B cell (primary cell): ENCODE results near the gene NEUROD2. TPM values are rescaled to one million over a fixed set of nuclear protein-coding genes. Genes with fewer than 3 reads are reported as not detected.

Experiments
- ATAC-seq: fragments of 200-7000 bp; cut with Tn5 transposase; one replicate; pipeline ENCODE4 v1.10.0; 2021; ENCODE audit warnings: low read depth, mild to moderate bottlenecking, moderate number of reproducible peaks, moderate library complexity
- CTCF ChIA-PET: fragments of 350-600 bp; sonication (Branson Sonifier 250); formaldehyde crosslinking; loops from one replicate; lab custom pipeline; 2021; ENCODE audit warnings: antibody characterized with exemption, inconsistent platforms; lab: Charles Lee
- POLR2A ChIA-PET: fragments of 350-600 bp; sonication (Branson Sonifier 250); formaldehyde crosslinking; loops from one replicate; lab custom pipeline; 2021; ENCODE audit warnings: antibody characterized with exemption; lab: Charles Lee
- DNase-seq: peaks from one replicate; pipeline ENCODE4 v3.0.0; 2013
- H2AFZ ChIP-seq: 2 replicates; pipeline ENCODE4 v1.6.1; 2012; ENCODE audit warnings: mild to moderate bottlenecking, low read depth, low read length; ENCODE audit not compliant: insufficient read depth, poor library complexity, severe bottlenecking
- H3K27ac ChIP-seq, 2 donors: 1 replicate in 1 of 2; 2 replicates in 1 of 2; pipeline ENCODE4 v1.5.1; 2012 to 2013; ENCODE audit warnings: low read length in 2 of 2, mild to moderate bottlenecking in 2 of 2, moderate library complexity in 1 of 2
- H3K27me3 ChIP-seq, 4 experiments: fragments of 200-600 bp in 1 of 4; sonication (generic) in 1 of 4; replicated peaks in 1 of 4; 1 replicate in 2 of 4; 2 replicates in 2 of 4; pipeline versions ENCODE4 v1.6.1 to v1.7.0; 2013 to 2016; ENCODE audit warnings: low read length in 3 of 4, mild to moderate bottlenecking in 2 of 4, mixed read lengths in 1 of 4, moderate library complexity in 1 of 4; ENCODE audit not compliant: insufficient read depth in 4 of 4, control insufficient read depth in 3 of 4; ENCODE audit errors: control extremely low read depth in 1 of 4
- H3K36me3 ChIP-seq, 2 experiments: replicated peaks in 1 of 2; 1 replicate in 1 of 2; 2 replicates in 1 of 2; pipeline versions ENCODE4 v1.6.1 to v1.7.1; 2013; ENCODE audit warnings: low read length in 1 of 2; ENCODE audit not compliant: insufficient read depth in 2 of 2, control insufficient read depth in 1 of 2; ENCODE audit errors: control extremely low read depth in 1 of 2, extremely low read depth in 1 of 2
- H3K4me1 ChIP-seq, 2 donors: fragments of 200-600 bp in 1 of 2; sonication (generic) in 1 of 2; 1 replicate in 1 of 2; 2 replicates in 1 of 2; pipeline versions ENCODE4 v1.5.1 to v1.6.1; 2013 to 2017; ENCODE audit warnings: low read length in 2 of 2; ENCODE audit not compliant: control insufficient read depth in 2 of 2, insufficient read depth in 2 of 2
- H3K4me2 ChIP-seq: replicated peaks from 2 replicates; pipeline ENCODE3; 2012; ENCODE audit warnings: mild to moderate bottlenecking, low read depth, low read length; ENCODE audit not compliant: poor library complexity, severe bottlenecking
- H3K4me3 ChIP-seq, 5 experiments: fragments of 200-600 bp in 1 of 5; sonication (generic) in 1 of 5; 1 replicate in 3 of 5; 2 replicates in 2 of 5; pipeline versions ENCODE4 v1.5.1 to v1.7.0; 2011 to 2016; ENCODE audit warnings: low read length in 4 of 5, mild to moderate bottlenecking in 4 of 5, low read depth in 2 of 5, control low read depth in 1 of 5, moderate library complexity in 1 of 5; ENCODE audit not compliant: insufficient read depth in 1 of 5; ENCODE audit errors: control extremely low read depth in 1 of 5, extremely low read depth in 1 of 5
- H3K79me2 ChIP-seq: fragments of 200-600 bp; sonication (generic); one replicate; pipeline ENCODE4 v1.6.0; 2016; ENCODE audit warnings: low read length; ENCODE audit not compliant: control insufficient read depth, insufficient read depth
- H3K9ac ChIP-seq: fragments of 200-600 bp; sonication (generic); 2 replicates; pipeline ENCODE4 v1.6.1; 2017; ENCODE audit warnings: mild to moderate bottlenecking, low read length, moderate library complexity
- H3K9me3 ChIP-seq, 3 donors: one replicate each; pipeline versions ENCODE4 v1.6.1 to v1.7.1; 2013; ENCODE audit warnings: low read length in 2 of 3; ENCODE audit not compliant: control insufficient read depth in 2 of 3, insufficient read depth in 1 of 3; ENCODE audit errors: control extremely low read depth in 1 of 3
- H4K20me1 ChIP-seq: 2 replicates; pipeline ENCODE4 v1.6.0; 2012; ENCODE audit warnings: mild to moderate bottlenecking, low read length; ENCODE audit not compliant: insufficient read depth, control insufficient read depth, poor library complexity, severe bottlenecking
- H3K27ac Mint-ChIP-seq: one replicate; pipeline ENCODE4 v1.8.0; 2021; ENCODE audit warnings: mixed read lengths
- H3K27me3 Mint-ChIP-seq: one replicate; pipeline ENCODE4 v1.8.0; 2021; ENCODE audit warnings: mixed read lengths
- H3K4me1 Mint-ChIP-seq: one replicate; pipeline ENCODE4 v1.8.0; 2021; ENCODE audit warnings: mixed read lengths
- H3K4me3 Mint-ChIP-seq: one replicate; pipeline ENCODE4 v1.8.0; 2021; ENCODE audit warnings: mixed read lengths
- H3K9me3 Mint-ChIP-seq: one replicate; pipeline ENCODE4 v1.8.0; 2022; ENCODE audit warnings: mixed read lengths; ENCODE audit not compliant: insufficient read depth
- CTCF ChIP-seq: fragments of 200-600 bp; IDR thresholded peaks from one replicate; pipeline ENCODE4 v1.8.0; 2022; ENCODE audit warnings: antibody characterized with exemption, mild to moderate bottlenecking
- EZH2 ChIP-seq: IDR thresholded peaks from 2 replicates; pipeline ENCODE4 v1.6.1; 2012; ENCODE audit warnings: borderline replicate concordance, low read depth, mild to moderate bottlenecking, moderate library complexity, low read length; ENCODE audit not compliant: insufficient read depth, poor library complexity, severe bottlenecking
- WGBS: methylation state at CpG from one replicate; pipeline ENCODE4 v1.1.5; 2013; ENCODE audit warnings: missing lambda C conversion rate; ENCODE audit not compliant: insufficient coverage; 5-methylcytosine and 5-hydroxymethylcytosine counted together
- intact Hi-C: fragments of 100-400 bp; cut with micrococcal nuclease; formaldehyde crosslinking; loops from one replicate; pipeline ENCODE4 v1.10.0; 2022
- polyA plus RNA-seq: library from polyadenylated mRNA; depleted of rRNA; stranded (reverse); fragments of >200 nt; gene quantifications from 2 replicates; pipeline ENCODE4 v1.2.3, GENCODE V29; 2012
- total RNA-seq, 2 donors: library from RNA; stranded (reverse); fragments of 120-200 nt in 1 of 2; gene quantifications; 1 replicate in 1 of 2; 2 replicates in 1 of 2; pipeline versions ENCODE4 v1.2.3 to v1.2.4, GENCODE V29; 2013 to 2022

The NEUROD2 gene
- total and polyA plus RNA-seq, 2 donors (not counting 1 experiment from before 2014, with no cell fraction given): 0.04 TPM; not detected in 1

- H3K9me3 ChIP-seq: no peaks in the 10 kb centered on the region
- H3K9ac ChIP-seq: no peak overlapping the region
- H3K27me3 ChIP-seq: no peaks in the 10 kb centered on the region
- Mint-ChIP-seq H3K27ac (no peak overlapping the region), H3K4me3 (peak overlapping the region; percentile 67), H3K4me1 (peaks cover 6% of the 10 kb centered on the region), H3K27me3 (no peaks in the 10 kb centered on the region), H3K9me3 (no peaks in the 10 kb centered on the region)
- no peak for DNase-seq
- ChIA-PET POLR2A (no interaction called here), CTCF (no interaction called here)
- no peak for ATAC-seq
- TF ChIP-seq CTCF (no peak), EZH2 (no peak)
- intact Hi-C loops: no loop called here
- peaks cover 18 to 34% of the 10 kb centered on the region in 2 experiments for H3K36me3 ChIP-seq
- peak overlapping the region; percentile 19 for H3K4me2 ChIP-seq
- H3K27ac ChIP-seq: no peak overlapping the region
- H2AFZ ChIP-seq: no peak overlapping the region
- H3K4me1 ChIP-seq: peaks cover 0 to 5% of the 10 kb centered on the region in 2 donors
- H4K20me1 ChIP-seq: no peaks in the 10 kb centered on the region
- WGBS: 46% methylated on average over 16 of the region's 17 CpGs
- H3K4me3 ChIP-seq: no peak overlapping the region
- no peaks in the 10 kb centered on the region for H3K79me2 ChIP-seq
Observed at GRCh38 chr17:39563476-39563875, 44.2 kb downstream of the NEUROD2 start.

- Mint-ChIP-seq H3K27me3 (no peaks in the 10 kb centered on the region), H3K9me3 (no peaks in the 10 kb centered on the region), H3K4me1 (peaks cover 6% of the 10 kb centered on the region), H3K4me3 (peak overlapping the region; percentile 13), H3K27ac (no peak overlapping the region)
- Histone ChIP-seq H3K27ac (no peak overlapping the region), H3K9ac (no peak overlapping the region), H3K9me3 (no peaks in the 10 kb centered on the region), H3K4me1 (peaks cover 0 to 5% of the 10 kb centered on the region in 2 donors), H3K4me2 (peak overlapping the region; percentile 19), H3K4me3 (no peak overlapping the region), H4K20me1 (no peaks in the 10 kb centered on the region), H3K79me2 (no peaks in the 10 kb centered on the region), H2AFZ (no peak overlapping the region), H3K36me3 (peaks cover 13 to 34% of the 10 kb centered on the region in 2 experiments), H3K27me3 (no peaks in the 10 kb centered on the region)
- DNase-seq (no peak), ATAC-seq (no peak)
- WGBS: 92% methylated on average over 2 of the region's 7 CpGs
- CTCF ChIA-PET: no interaction called here
- TF ChIP-seq EZH2: no peak
- TF ChIP-seq CTCF: no peak
- POLR2A ChIA-PET: no interaction called here
- intact Hi-C loops: no loop called here
Observed at GRCh38 chr17:39562976-39563375, 44.7 kb downstream of the NEUROD2 start.
